GM18868 (cell line): ENCODE data around the gene SLC45A2.
"Not testable (repeated sequence)": the region's sequence is repeated elsewhere in the genome, so short reads cannot be mapped to it uniquely, and the experiment has no call there.

ENCODE experiments used
- ATAC-seq: cut with Tn5 transposase; IDR thresholded peaks from one replicate; pipeline ENCODE4 v1.9.1; 2021; ENCODE audit warnings: mild to moderate bottlenecking, moderate library complexity; ENCODE audit not compliant: unreplicated experiment

Gene SLC45A2

GRCh38 chr5:33969572-33970452 lies 14.7 kb downstream of the SLC45A2 start:
- ATAC-seq = peak; percentile 74

GRCh38 chr5:33968211-33969005 lies 16.1 kb downstream of the SLC45A2 start:
- no peak for ATAC-seq

- no peak for ATAC-seq
Observed at GRCh38 chr5:33966805-33967204, 17.7 kb downstream of the SLC45A2 start.

GRCh38 chr5:33964132-33964700 lies 20.3 kb downstream of the SLC45A2 start:
- ATAC-seq = peak; percentile 58

- ATAC-seq = no peak
Observed at GRCh38 chr5:33958176-33958575, 26.3 kb downstream of the SLC45A2 start.

GRCh38 chr5:33957577-33958150 lies 26.8 kb downstream of the SLC45A2 start:
- no peak for ATAC-seq

- not testable (repeated sequence) for ATAC-seq
Observed at GRCh38 chr5:33952175-33952574, 32.3 kb downstream of the SLC45A2 start.

GRCh38 chr5:33944543-33945132 lies 39.9 kb downstream of the SLC45A2 start:
- ATAC-seq = no peak

GRCh38 chr5:33941090-33941489 lies 43.4 kb downstream of the SLC45A2 start:
- no peak for ATAC-seq

GRCh38 chr5:33939556-33940262 lies 44.8 kb downstream of the SLC45A2 start:
- ATAC-seq = no peak

- ATAC-seq = no peak
Observed at GRCh38 chr5:33938881-33939280, 45.6 kb downstream of the SLC45A2 start.

GRCh38 chr5:33938507-33938796 lies 46.0 kb downstream of the SLC45A2 start:
- no peak for ATAC-seq

- ATAC-seq = no peak
Observed at GRCh38 chr5:33937707-33938506, 46.6 kb downstream of the SLC45A2 start.

- ATAC-seq = no peak
Observed at GRCh38 chr5:33937017-33937706, 47.3 kb downstream of the SLC45A2 start.

- ATAC-seq = no peak
Observed at GRCh38 chr5:33936381-33937016, 48.0 kb downstream of the SLC45A2 start, which contains the start of gene RXFP3. Gene RXFP3 (plus strand): TSS chr5:33936386. CDS start chr5:33936741, 355 bp downstream.

- ATAC-seq = peak; percentile 33
Observed at GRCh38 chr5:33936004-33936380, 48.5 kb downstream of the SLC45A2 start.

GRCh38 chr5:33934176-33934575 lies 50.3 kb downstream of the SLC45A2 start:
- ATAC-seq = peak; percentile 29

GRCh38 chr5:33933723-33934169 lies 50.7 kb downstream of the SLC45A2 start:
- peak; percentile 84 for ATAC-seq
